H1 (cell line): ENCODE data around the gene CCDC18. TPM values are rescaled to one million over a fixed set of nuclear protein-coding genes. Genes with fewer than 3 reads are reported as not detected.

Experiments used
- CTCF ChIA-PET: fragments of 300-600 bp; sonication (Branson Sonifier 250); formaldehyde crosslinking; loops from one replicate; lab custom pipeline; 2021; ENCODE audit not compliant: partially characterized antibody; lab: Charles Lee
- POLR2A ChIA-PET: fragments of 300-600 bp; sonication (Branson Sonifier 250); formaldehyde crosslinking; loops from one replicate; lab custom pipeline; 2021; ENCODE audit warnings: inconsistent platforms; ENCODE audit not compliant: partially characterized antibody; lab: Charles Lee
- DNase-seq, 2 experiments: peaks; one replicate each; pipeline versions ENCODE4 v3.0.0 to v3.0.0-alpha.2; 2010 to 2022; ENCODE audit warnings: low spot score in 2 of 2, low read depth in 1 of 2, mixed read lengths in 1 of 2
- FAIRE-seq: peaks from 2 replicates; lab custom pipeline; 2011; peaks lifted over from hg19 to GRCh38; lab: Jason Lieb, UNC
- H2AFZ ChIP-seq: 2 replicates; pipeline ENCODE4 v1.8.1; 2012; ENCODE audit warnings: low read length, inconsistent platforms
- H2AK5ac ChIP-seq: 2 replicates; pipeline ENCODE4 v1.6.1; 2013; ENCODE audit warnings: low read depth, low read length
- H2BK120ac ChIP-seq: replicated peaks from 2 replicates; pipeline ENCODE3; 2013; ENCODE audit warnings: low read depth, low read length, inconsistent platforms
- H2BK12ac ChIP-seq: 2 replicates; pipeline ENCODE4 v1.6.1; 2013; ENCODE audit warnings: low read depth, low read length
- H2BK15ac ChIP-seq: 2 replicates; pipeline ENCODE4 v1.6.1; 2013; ENCODE audit warnings: low read length
- H2BK20ac ChIP-seq: 2 replicates; pipeline ENCODE4 v1.6.1; 2013; ENCODE audit warnings: low read length
- H2BK5ac ChIP-seq: 2 replicates; pipeline ENCODE4 v1.6.1; 2013; ENCODE audit warnings: low read depth, low read length
- H3K14ac ChIP-seq: 2 replicates; pipeline ENCODE4 v1.6.1; 2013; ENCODE audit warnings: inconsistent platforms; ENCODE audit not compliant: insufficient read length
- H3K18ac ChIP-seq: 2 replicates; pipeline ENCODE4 v1.6.1; 2013; ENCODE audit warnings: low read length; ENCODE audit errors: extremely low read depth
- H3K23ac ChIP-seq: 2 replicates; pipeline ENCODE4 v1.6.1; 2013; ENCODE audit warnings: inconsistent platforms; ENCODE audit not compliant: insufficient read length
- H3K23me2 ChIP-seq: 2 replicates; pipeline ENCODE4 v1.6.1; 2013; ENCODE audit warnings: low read depth, low read length
- H3K27ac ChIP-seq: 2 replicates; pipeline ENCODE4 v1.6.1; 2011; ENCODE audit warnings: low read depth, low read length, inconsistent platforms
- H3K27me3 ChIP-seq, 4 experiments: replicated peaks in 1 of 4; 1 replicate in 1 of 4; 2 replicates in 3 of 4; pipeline versions ENCODE4 v1.6.1 to v1.8.1; 2011 to 2013; ENCODE audit warnings: low read length in 3 of 4, mild to moderate bottlenecking in 3 of 4, inconsistent platforms in 2 of 4, mixed read lengths in 2 of 4, moderate library complexity in 1 of 4; ENCODE audit not compliant: control insufficient read depth in 3 of 4, insufficient read depth in 3 of 4; ENCODE audit errors: extremely low read depth in 1 of 4
- H3K36me3 ChIP-seq, 4 experiments: 2 replicates each; pipeline versions ENCODE4 v1.6.1 to v1.8.1; 2011 to 2013; ENCODE audit warnings: mild to moderate bottlenecking in 4 of 4, low read length in 3 of 4, moderate library complexity in 2 of 4, control low read depth in 1 of 4, inconsistent platforms in 1 of 4; ENCODE audit not compliant: insufficient read depth in 4 of 4, control insufficient read depth in 2 of 4
- H3K4ac ChIP-seq: replicated peaks from 2 replicates; pipeline ENCODE3; 2013; ENCODE audit warnings: low read length, low read depth, mixed read lengths, inconsistent platforms; ENCODE audit not compliant: insufficient read length
- H3K4me1 ChIP-seq, 4 experiments: replicated peaks in 1 of 4; 1 replicate in 1 of 4; 2 replicates in 3 of 4; pipeline versions ENCODE4 v1.6.1 to v1.8.1; 2011 to 2013; ENCODE audit warnings: low read length in 3 of 4, inconsistent platforms in 2 of 4, mixed read lengths in 1 of 4; ENCODE audit not compliant: insufficient read depth in 4 of 4, control insufficient read depth in 3 of 4
- H3K4me2 ChIP-seq, 2 experiments: 2 replicates each; pipeline versions ENCODE4 v1.6.1 to v1.8.1; 2011 to 2013; ENCODE audit warnings: low read depth in 2 of 2, low read length in 2 of 2, control low read depth in 1 of 2, inconsistent platforms in 1 of 2, mild to moderate bottlenecking in 1 of 2; ENCODE audit not compliant: insufficient read depth in 1 of 2
- H3K4me3 ChIP-seq, 4 experiments: fragments of 200-600, 300-600 bp in 1 of 4; sonication (generic), shearing (Covaris generic), sonication (Bioruptor Twin) in 1 of 4; 2 replicates each; pipeline versions ENCODE4 v1.5.1 to v1.8.1; 2011 to 2016; ENCODE audit warnings: low read length in 4 of 4, low read depth in 3 of 4, control low read depth in 2 of 4, inconsistent platforms in 2 of 4, mild to moderate bottlenecking in 2 of 4, mixed read lengths in 1 of 4, moderate library complexity in 1 of 4; ENCODE audit not compliant: insufficient read depth in 2 of 4; ENCODE audit errors: extremely low read depth in 1 of 4
- H3K56ac ChIP-seq: replicated peaks from 2 replicates; pipeline ENCODE3; 2013; ENCODE audit warnings: low read depth, mild to moderate bottlenecking, mixed read lengths, low read length, inconsistent platforms; ENCODE audit not compliant: insufficient read length
- H3K79me1 ChIP-seq: 2 replicates; pipeline ENCODE4 v1.6.1; 2013; ENCODE audit warnings: low read depth, low read length, control low read depth
- H3K79me2 ChIP-seq, 2 experiments: 2 replicates each; pipeline versions ENCODE4 v1.6.1 to v1.8.1; 2012 to 2013; ENCODE audit warnings: low read length in 2 of 2, mild to moderate bottlenecking in 2 of 2, inconsistent platforms in 1 of 2; ENCODE audit not compliant: insufficient read depth in 2 of 2, control insufficient read depth in 1 of 2
- H3K9ac ChIP-seq, 4 experiments: replicated peaks in 1 of 4; 1 replicate in 1 of 4; 2 replicates in 3 of 4; pipeline versions ENCODE4 v1.6.1 to v1.8.1; 2011 to 2013; ENCODE audit warnings: low read depth in 3 of 4, low read length in 3 of 4, control low read depth in 2 of 4, mild to moderate bottlenecking in 2 of 4, moderate library complexity in 2 of 4, inconsistent platforms in 1 of 4; ENCODE audit errors: extremely low read depth in 1 of 4
- H3K9me3 ChIP-seq, 2 experiments: 2 replicates each; pipeline versions ENCODE4 v1.6.1 to v1.8.1; 2012 to 2013; ENCODE audit warnings: mild to moderate bottlenecking in 2 of 2, moderate library complexity in 2 of 2, control low read depth in 1 of 2, inconsistent platforms in 1 of 2, low read depth in 1 of 2, low read length in 1 of 2, mixed read lengths in 1 of 2; ENCODE audit not compliant: insufficient read depth in 2 of 2
- H4K20me1 ChIP-seq, 2 experiments: replicated peaks in 1 of 2; 2 replicates each; pipeline versions ENCODE3 to v1.8.1; 2011 to 2013; ENCODE audit warnings: inconsistent platforms in 2 of 2, low read length in 2 of 2, mild to moderate bottlenecking in 1 of 2; ENCODE audit not compliant: insufficient read depth in 2 of 2, control insufficient read depth in 1 of 2
- H4K5ac ChIP-seq: 2 replicates; pipeline ENCODE4 v1.6.1; 2013; ENCODE audit warnings: low read length, low read depth, mixed read lengths, inconsistent platforms; ENCODE audit not compliant: insufficient read length
- H4K8ac ChIP-seq: 2 replicates; pipeline ENCODE4 v1.8.0; 2013; ENCODE audit warnings: mild to moderate bottlenecking, moderate library complexity, low read length, inconsistent platforms; ENCODE audit not compliant: insufficient read depth; ENCODE audit errors: extremely low read depth
- H4K91ac ChIP-seq: replicated peaks from 2 replicates; pipeline ENCODE3; 2013; ENCODE audit warnings: low read length, mixed read lengths, inconsistent platforms; ENCODE audit not compliant: insufficient read length
- BCL11A ChIP-seq, 2 experiments: IDR thresholded peaks; one replicate each; pipeline ENCODE4 v1.6.1; 2011; ENCODE audit warnings: low read depth in 2 of 2, low read length in 2 of 2, mild to moderate bottlenecking in 2 of 2
- KDM4A ChIP-seq: IDR thresholded peaks from one replicate; pipeline ENCODE4 v1.7.1; 2012; ENCODE audit warnings: low read depth, mild to moderate bottlenecking, moderate library complexity, low read length, inconsistent platforms; ENCODE audit not compliant: severe bottlenecking
- KDM5A ChIP-seq: fragments of 200-600 bp; IDR thresholded peaks from 2 replicates; pipeline ENCODE4 v1.7.1; 2012; ENCODE audit warnings: mild to moderate bottlenecking, low read length, inconsistent platforms, mixed read lengths
- RNF2 ChIP-seq: fragments of 200-900, 300-1000 bp; sonication (generic); IDR thresholded peaks from 2 replicates; pipeline ENCODE4 v1.7.1; 2016; ENCODE audit warnings: borderline replicate concordance, low read depth, mild to moderate bottlenecking, antibody characterized with exemption, low read length; ENCODE audit not compliant: poor library complexity, severe bottlenecking; ENCODE audit errors: missing control alignments
- SIN3A ChIP-seq, 2 experiments: IDR thresholded peaks in 1 of 2; conservative IDR thresholded peaks in 1 of 2; 2 replicates each; pipeline ENCODE4 v1.6.1; 2011 to 2012; ENCODE audit warnings: low read length in 2 of 2, improper control_type of control experiment in 1 of 2, low read depth in 1 of 2, mild to moderate bottlenecking in 1 of 2
- SP4 ChIP-seq: IDR thresholded peaks from 2 replicates; pipeline ENCODE4 v1.6.1; 2012; ENCODE audit warnings: low read length, inconsistent platforms
- SRF ChIP-seq: IDR thresholded peaks from 2 replicates; pipeline ENCODE4 v1.6.1; 2011; ENCODE audit warnings: mild to moderate bottlenecking, low read depth, low read length, moderate library complexity
- SUZ12 ChIP-seq: fragments of 200-600 bp; sonication (generic); IDR thresholded peaks from 2 replicates; pipeline ENCODE4 v1.6.1; 2012; ENCODE audit warnings: mild to moderate bottlenecking, inconsistent platforms, low read length, moderate library complexity, mixed read lengths
- TAF1 ChIP-seq: IDR thresholded peaks from 2 replicates; pipeline ENCODE4 v1.6.1; 2011; ENCODE audit warnings: mild to moderate bottlenecking, low read depth, low read length
- TEAD4 ChIP-seq: IDR thresholded peaks from 2 replicates; pipeline ENCODE4 v1.6.1; 2012; ENCODE audit warnings: low read depth, low read length, inconsistent platforms, mixed read lengths
- WGBS, 2 experiments: shearing (Covaris generic) in 1 of 2; methylation state at CpG; one replicate each; pipeline versions ENCODE4 v1.1.6 to v1.1.7; 2013 to 2015; ENCODE audit warnings: low lambda C conversion rate in 2 of 2, mixed read lengths in 2 of 2, inconsistent platforms in 1 of 2, low coverage in 1 of 2, missing lambda C conversion rate in 1 of 2; ENCODE audit not compliant: insufficient replicate concordance in 2 of 2, insufficient coverage in 1 of 2, insufficient read length in 1 of 2; ENCODE audit errors: extremely low coverage in 1 of 2, missing lambda C conversion rate in 1 of 2; 5-methylcytosine and 5-hydroxymethylcytosine counted together
- polyA plus RNA-seq, 7 experiments: library from polyadenylated mRNA; depleted of rRNA in 3 of 7; stranded (reverse) in 5 of 7; unstranded in 2 of 7; fragments of >200 nt in 5 of 7; fragments of 200-250 nt in 2 of 7; gene quantifications; 1 replicate in 5 of 7; 2 replicates in 1 of 7; 4 replicates in 1 of 7; pipeline versions ENCODE4 v1.2.1 to v1.2.3, GENCODE V29; 2011 to 2013; ENCODE audit warnings: missing spikeins in 2 of 7, mixed read lengths in 2 of 7
- total RNA-seq: library from RNA; stranded (reverse); fragmentation: NEBNext Ultra II Directional; extraction: Animal tissue kit (Norgen Biotek cat#: 25700); gene quantifications from 2 replicates; pipeline ENCODE4 v1.2.1, GENCODE V29; 2021
- TF ChIP-seq, protein P1 (sequence below): IDR thresholded peaks from 2 replicates; pipeline ENCODE4 v1.6.1; 2012; ENCODE audit warnings: low read length, inconsistent platforms
- TF ChIP-seq, protein P2 (sequence below): IDR thresholded peaks from 2 replicates; pipeline ENCODE4 v1.6.1; 2012; ENCODE audit warnings: inconsistent platforms

CCDC18 gene
- total and polyA plus RNA-seq, 2 of the 8 experiments (the other 6 are each of a cell fraction or from before 2014, with no cell fraction given) = 3.0 to 21.2 TPM

- H3K27me3 ChIP-seq = no peaks in the 10 kb centered on the region
- POLR2A ChIA-PET = interaction anchor here (0.7 to 1.0 kb wide), 2 partner anchors 13 to 19 kb away, joined by 3 read pairs; no protein-coding TSS in a partner anchor
- H3K36me3 ChIP-seq = peaks cover 0 to 24% (median 0%) of the 10 kb centered on the region in 4 experiments; a peak in 3 of 8 replicates
- H3K27ac ChIP-seq = no peak overlapping the region
- FAIRE-seq = no peak
- no peak overlapping the region for H2BK12ac ChIP-seq
- H4K5ac ChIP-seq = no peak overlapping the region
- H2AK5ac ChIP-seq = no peak overlapping the region
- H3K18ac ChIP-seq = no peak overlapping the region
- no peak overlapping the region for H3K4ac ChIP-seq
- H4K91ac ChIP-seq = no peak overlapping the region
- no peak overlapping the region for H2AFZ ChIP-seq
- no peaks in the 10 kb centered on the region for H4K20me1 ChIP-seq
- H3K79me2 ChIP-seq = no peaks in the 10 kb centered on the region; a peak in 1 of 4 replicates
- H3K23me2 ChIP-seq = no peaks in the 10 kb centered on the region
- H3K79me1 ChIP-seq = no peaks in the 10 kb centered on the region
- H3K4me3 ChIP-seq = no peak overlapping the region
- no peak overlapping the region for H3K14ac ChIP-seq
- WGBS, 2 experiments = 81% methylated on average over 1 of the region's 1 CpG; no CpG with 5 or more reads in 1 of the 2 experiments
- no peak overlapping the region for H3K56ac ChIP-seq
- no peak overlapping the region for H3K4me2 ChIP-seq
- no peak overlapping the region for H3K23ac ChIP-seq
- no peak for DNase-seq
- H2BK5ac ChIP-seq = no peak overlapping the region
- H3K9me3 ChIP-seq = no peaks in the 10 kb centered on the region
- no peak overlapping the region for H2BK15ac ChIP-seq
- H2BK120ac ChIP-seq = no peak overlapping the region
- no peak overlapping the region for H4K8ac ChIP-seq
- CTCF ChIA-PET = no interaction called here
- H3K4me1 ChIP-seq = no peaks in the 10 kb centered on the region; a peak in 1 of 7 replicates
- H2BK20ac ChIP-seq = no peak overlapping the region
- no peak overlapping the region for H3K9ac ChIP-seq
- TF ChIP-seq, protein P1, sequence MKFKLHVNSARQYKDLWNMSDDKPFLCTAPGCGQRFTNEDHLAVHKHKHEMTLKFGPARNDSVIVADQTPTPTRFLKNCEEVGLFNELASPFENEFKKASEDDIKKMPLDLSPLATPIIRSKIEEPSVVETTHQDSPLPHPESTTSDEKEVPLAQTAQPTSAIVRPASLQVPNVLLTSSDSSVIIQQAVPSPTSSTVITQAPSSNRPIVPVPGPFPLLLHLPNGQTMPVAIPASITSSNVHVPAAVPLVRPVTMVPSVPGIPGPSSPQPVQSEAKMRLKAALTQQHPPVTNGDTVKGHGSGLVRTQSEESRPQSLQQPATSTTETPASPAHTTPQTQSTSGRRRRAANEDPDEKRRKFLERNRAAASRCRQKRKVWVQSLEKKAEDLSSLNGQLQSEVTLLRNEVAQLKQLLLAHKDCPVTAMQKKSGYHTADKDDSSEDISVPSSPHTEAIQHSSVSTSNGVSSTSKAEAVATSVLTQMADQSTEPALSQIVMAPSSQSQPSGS = no peak
- TF ChIP-seq TEAD4 (no peak), BCL11A (IDR thresholded peaks at IDR 0.05; ENCODE audit: low read depth in 2 of 2, low read length in 2 of 2) (no peak), RNF2 (no peak), SRF (no peak), KDM5A (no peak), TAF1 (no peak), SP4 (no peak), SUZ12 (no peak), KDM4A (no peak), SIN3A (conservative IDR thresholded peaks at IDR 0.05 in 1 of 2, IDR thresholded peaks at IDR 0.05 in 1 of 2; ENCODE audit: low read depth in 1 of 2, low read length in 2 of 2) (no peak)
- TF ChIP-seq, protein P2, sequence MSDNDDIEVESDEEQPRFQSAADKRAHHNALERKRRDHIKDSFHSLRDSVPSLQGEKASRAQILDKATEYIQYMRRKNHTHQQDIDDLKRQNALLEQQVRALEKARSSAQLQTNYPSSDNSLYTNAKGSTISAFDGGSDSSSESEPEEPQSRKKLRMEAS = no peak
Observed at GRCh38 chr1:93150729-93151128, 29.8 kb upstream of the CCDC18 start.
